GM12878 (cell line): ENCODE data around the gene ERVFRD-1.

Experiments used
- CEBPB ChIP-seq, 2 experiments: fragments of 150-350 bp in 1 of 2; IDR thresholded peaks; 2 replicates each; pipeline ENCODE4 v1.6.1; 2012 to 2014; ENCODE audit warnings: low read depth in 2 of 2, low read length in 2 of 2, borderline replicate concordance in 1 of 2, inconsistent platforms in 1 of 2
- EED ChIP-seq: sonication (generic); IDR thresholded peaks from 2 replicates; pipeline ENCODE4 v1.6.1; 2016; ENCODE audit warnings: antibody characterized with exemption, low read depth
- NFYB ChIP-seq: IDR thresholded peaks from 2 replicates; pipeline ENCODE4 v1.6.1; 2011; ENCODE audit warnings: low read depth, mild to moderate bottlenecking, low read length, improper control_type of control experiment, moderate library complexity; ENCODE audit not compliant: insufficient read depth
- RAD21 ChIP-seq: IDR thresholded peaks from 2 replicates; pipeline ENCODE4 v1.6.1; 2011; ENCODE audit warnings: mild to moderate bottlenecking, low read depth, low read length, moderate library complexity; ENCODE audit not compliant: insufficient read depth
- TAF1 ChIP-seq: IDR thresholded peaks from 2 replicates; pipeline ENCODE4 v1.6.1; 2011; ENCODE audit warnings: mild to moderate bottlenecking, low read depth, low read length, borderline replicate concordance
- ZNF384 ChIP-seq: IDR thresholded peaks from 2 replicates; pipeline ENCODE4 v1.6.1; 2012; ENCODE audit warnings: low read depth, mild to moderate bottlenecking, low read length, improper control_type of control experiment, borderline replicate concordance
- TF ChIP-seq, protein P1 (sequence below), 3 experiments: IDR thresholded peaks in 2 of 3; conservative IDR thresholded peaks in 1 of 3; 2 replicates each; pipeline ENCODE4 v1.5.1; 2011; ENCODE audit warnings: low read depth in 3 of 3, low read length in 3 of 3, mild to moderate bottlenecking in 3 of 3, control low read depth in 2 of 3, moderate library complexity in 2 of 3, inconsistent platforms in 1 of 3, mixed read lengths in 1 of 3; ENCODE audit not compliant: control insufficient read depth in 2 of 3, insufficient read depth in 1 of 3; ENCODE audit errors: extremely low read depth in 1 of 3
- TF ChIP-seq, protein P2 (sequence below): IDR thresholded peaks from 2 replicates; pipeline ENCODE4 v1.6.1; 2012; ENCODE audit warnings: low read depth, low read length, improper control_type of control experiment
- TF ChIP-seq, protein P3 (sequence below): fragments of 450-650 bp; formaldehyde crosslinking; IDR thresholded peaks from 2 replicates; pipeline ENCODE4 v1.4.0; 2022; ENCODE audit warnings: mild to moderate bottlenecking, moderate library complexity

DNA sequence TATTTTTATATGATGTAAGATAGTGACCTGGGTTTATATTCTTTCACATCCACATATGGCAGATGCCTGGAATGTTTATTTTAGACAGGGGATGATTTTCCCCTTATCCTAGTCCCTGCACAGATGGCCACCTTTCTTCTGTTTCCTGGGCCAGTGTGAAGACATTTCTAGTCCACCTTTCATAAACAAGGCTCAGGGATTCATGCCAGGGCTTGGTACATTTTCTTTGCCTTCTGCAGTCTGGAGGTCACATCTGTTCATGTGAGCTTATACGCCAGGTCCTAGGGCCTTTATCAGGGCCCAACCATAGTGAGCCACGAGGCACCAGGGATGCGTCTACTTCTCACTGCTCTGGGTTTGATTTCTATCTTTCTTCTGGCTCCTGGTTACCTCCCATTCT is 38.0 kb upstream of the ERVFRD-1 start:
- TF ChIP-seq TAF1 (no peak), ZNF384 (no peak), RAD21 (no peak), EED (no peak), CEBPB (IDR thresholded peaks at IDR 0.05; ENCODE audit: borderline replicate concordance in 1 of 2, low read depth in 2 of 2, low read length in 2 of 2) (no peak), NFYB (no peak)
- TF ChIP-seq, protein P1, sequence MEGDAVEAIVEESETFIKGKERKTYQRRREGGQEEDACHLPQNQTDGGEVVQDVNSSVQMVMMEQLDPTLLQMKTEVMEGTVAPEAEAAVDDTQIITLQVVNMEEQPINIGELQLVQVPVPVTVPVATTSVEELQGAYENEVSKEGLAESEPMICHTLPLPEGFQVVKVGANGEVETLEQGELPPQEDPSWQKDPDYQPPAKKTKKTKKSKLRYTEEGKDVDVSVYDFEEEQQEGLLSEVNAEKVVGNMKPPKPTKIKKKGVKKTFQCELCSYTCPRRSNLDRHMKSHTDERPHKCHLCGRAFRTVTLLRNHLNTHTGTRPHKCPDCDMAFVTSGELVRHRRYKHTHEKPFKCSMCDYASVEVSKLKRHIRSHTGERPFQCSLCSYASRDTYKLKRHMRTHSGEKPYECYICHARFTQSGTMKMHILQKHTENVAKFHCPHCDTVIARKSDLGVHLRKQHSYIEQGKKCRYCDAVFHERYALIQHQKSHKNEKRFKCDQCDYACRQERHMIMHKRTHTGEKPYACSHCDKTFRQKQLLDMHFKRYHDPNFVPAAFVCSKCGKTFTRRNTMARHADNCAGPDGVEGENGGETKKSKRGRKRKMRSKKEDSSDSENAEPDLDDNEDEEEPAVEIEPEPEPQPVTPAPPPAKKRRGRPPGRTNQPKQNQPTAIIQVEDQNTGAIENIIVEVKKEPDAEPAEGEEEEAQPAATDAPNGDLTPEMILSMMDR (IDR thresholded peaks at IDR 0.05 in 2 of 3, conservative IDR thresholded peaks at IDR 0.05 in 1 of 3; ENCODE audit: control insufficient read depth in 2 of 3, extremely low read depth in 1 of 3, insufficient read depth in 1 of 3, low read depth in 3 of 3, low read length in 3 of 3), result no peak
- TF ChIP-seq, protein P2, sequence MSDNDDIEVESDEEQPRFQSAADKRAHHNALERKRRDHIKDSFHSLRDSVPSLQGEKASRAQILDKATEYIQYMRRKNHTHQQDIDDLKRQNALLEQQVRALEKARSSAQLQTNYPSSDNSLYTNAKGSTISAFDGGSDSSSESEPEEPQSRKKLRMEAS, result no peak
- TF ChIP-seq, protein P3, sequence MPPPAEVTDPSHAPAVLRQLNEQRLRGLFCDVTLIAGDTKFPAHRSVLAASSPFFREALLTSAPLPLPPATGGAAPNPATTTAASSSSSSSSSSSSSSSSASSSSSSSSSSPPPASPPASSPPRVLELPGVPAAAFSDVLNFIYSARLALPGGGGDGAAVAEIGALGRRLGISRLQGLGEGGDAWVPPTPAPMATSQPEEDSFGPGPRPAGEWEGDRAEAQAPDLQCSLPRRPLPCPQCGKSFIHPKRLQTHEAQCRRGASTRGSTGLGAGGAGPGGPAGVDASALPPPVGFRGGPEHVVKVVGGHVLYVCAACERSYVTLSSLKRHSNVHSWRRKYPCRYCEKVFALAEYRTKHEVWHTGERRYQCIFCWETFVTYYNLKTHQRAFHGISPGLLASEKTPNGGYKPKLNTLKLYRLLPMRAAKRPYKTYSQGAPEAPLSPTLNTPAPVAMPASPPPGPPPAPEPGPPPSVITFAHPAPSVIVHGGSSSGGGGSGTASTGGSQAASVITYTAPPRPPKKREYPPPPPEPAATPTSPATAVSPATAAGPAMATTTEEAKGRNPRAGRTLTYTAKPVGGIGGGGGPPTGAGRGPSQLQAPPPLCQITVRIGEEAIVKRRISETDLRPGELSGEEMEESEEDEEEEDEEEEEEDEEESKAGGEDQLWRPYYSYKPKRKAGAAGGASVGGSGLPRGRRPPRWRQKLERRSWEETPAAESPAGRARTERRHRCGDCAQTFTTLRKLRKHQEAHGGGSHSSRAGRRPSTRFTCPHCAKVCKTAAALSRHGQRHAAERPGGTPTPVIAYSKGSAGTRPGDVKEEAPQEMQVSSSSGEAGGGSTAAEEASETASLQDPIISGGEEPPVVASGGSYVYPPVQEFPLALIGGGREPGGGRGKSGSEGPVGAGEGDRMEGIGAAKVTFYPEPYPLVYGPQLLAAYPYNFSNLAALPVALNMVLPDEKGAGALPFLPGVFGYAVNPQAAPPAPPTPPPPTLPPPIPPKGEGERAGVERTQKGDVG (CRISPR knock-in tag), result no peak
